NCI-H2171 treated with DMSO at 0.1 percent for 48 hours (cell line): Measurements from ENCODE around the gene ANKRD29.
"Not testable (repeated sequence)": the region's sequence is repeated elsewhere in the genome, so short reads cannot be mapped to it uniquely, and the experiment has no call there.

Experiments used
- DNase-seq: peaks from one replicate; lab custom pipeline; 2025; lab: John Stamatoyannopoulos, UW

The ANKRD29 gene

DNA sequence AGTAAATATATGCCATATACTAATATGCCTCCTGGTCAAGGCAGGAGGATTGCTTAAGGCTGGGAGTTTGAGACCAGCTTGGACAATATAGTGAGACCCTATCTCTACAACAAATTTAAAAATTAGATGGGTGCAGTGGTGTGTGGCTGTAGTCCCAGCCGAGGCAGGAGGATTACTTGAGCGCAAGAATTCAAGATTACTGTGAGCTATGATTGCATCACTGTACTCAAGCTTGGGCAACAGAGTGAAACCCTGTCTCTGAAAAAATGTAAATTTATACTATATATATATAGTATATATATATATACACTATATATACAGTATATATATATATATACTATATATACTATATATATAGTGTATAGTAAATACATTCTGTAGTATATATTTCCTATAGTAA, 46.5 kb downstream of the ANKRD29 start:
- DNase-seq = no peak

DNA sequence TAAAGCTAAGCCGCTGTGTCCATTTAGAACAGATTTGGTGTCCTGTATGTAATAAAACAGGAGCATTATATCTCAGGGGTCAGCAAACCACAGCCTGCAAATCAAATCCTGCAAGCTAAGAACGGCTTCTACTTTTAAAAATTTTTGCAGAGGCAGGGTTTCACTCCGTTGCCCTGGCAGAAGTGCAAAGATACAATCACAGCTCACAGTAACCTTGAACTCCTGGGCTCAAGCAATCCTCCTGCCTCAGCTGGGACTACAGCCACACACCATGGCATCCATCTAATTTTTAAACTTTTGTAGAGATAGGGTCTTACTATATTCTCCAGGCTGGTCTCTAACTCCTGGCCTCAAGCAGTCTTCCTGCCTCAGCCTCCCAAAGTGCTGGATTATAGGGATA, 47.8 kb downstream of the ANKRD29 start:
- DNase-seq = no peak

DNA sequence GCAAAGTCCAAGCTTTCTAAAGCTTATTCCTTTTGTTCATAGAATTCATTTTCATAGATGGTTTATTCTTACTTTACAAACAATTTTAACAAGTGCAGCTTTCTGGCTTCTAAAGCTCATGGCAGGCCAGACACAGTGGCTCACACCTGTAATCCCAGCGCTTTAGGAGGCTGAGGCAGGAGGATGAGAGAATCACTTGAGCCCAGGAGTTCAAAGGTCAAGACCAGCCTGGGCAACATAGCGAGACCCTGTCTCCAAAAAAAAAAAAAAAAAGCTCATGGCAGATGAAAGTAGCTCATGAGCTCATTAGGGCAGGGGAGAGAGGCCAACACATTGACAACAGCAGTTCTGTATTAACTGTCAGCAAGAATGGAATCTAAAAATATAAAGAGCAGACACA, 48.3 kb downstream of the ANKRD29 start:
- no peak for DNase-seq

DNA sequence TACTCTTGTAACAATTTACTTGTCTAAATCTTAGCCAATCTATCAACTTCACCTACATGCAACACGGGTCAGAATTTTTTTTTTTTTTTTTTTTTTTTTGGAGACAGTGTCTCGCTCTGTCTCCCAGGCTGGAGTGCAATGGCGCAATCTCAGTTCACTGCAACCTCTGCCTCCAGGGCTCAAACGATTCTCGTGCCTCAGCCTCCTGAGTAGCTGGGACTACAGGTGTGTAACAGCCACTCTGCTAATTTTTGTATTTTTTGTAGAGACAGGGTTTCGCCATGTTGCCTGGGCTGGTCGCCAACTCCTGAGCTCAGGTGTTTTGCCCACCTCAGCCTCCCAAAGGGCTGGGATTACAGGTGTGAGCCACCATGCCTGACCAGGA, 49.6 kb downstream of the ANKRD29 start:
- not testable (repeated sequence) for DNase-seq

DNA sequence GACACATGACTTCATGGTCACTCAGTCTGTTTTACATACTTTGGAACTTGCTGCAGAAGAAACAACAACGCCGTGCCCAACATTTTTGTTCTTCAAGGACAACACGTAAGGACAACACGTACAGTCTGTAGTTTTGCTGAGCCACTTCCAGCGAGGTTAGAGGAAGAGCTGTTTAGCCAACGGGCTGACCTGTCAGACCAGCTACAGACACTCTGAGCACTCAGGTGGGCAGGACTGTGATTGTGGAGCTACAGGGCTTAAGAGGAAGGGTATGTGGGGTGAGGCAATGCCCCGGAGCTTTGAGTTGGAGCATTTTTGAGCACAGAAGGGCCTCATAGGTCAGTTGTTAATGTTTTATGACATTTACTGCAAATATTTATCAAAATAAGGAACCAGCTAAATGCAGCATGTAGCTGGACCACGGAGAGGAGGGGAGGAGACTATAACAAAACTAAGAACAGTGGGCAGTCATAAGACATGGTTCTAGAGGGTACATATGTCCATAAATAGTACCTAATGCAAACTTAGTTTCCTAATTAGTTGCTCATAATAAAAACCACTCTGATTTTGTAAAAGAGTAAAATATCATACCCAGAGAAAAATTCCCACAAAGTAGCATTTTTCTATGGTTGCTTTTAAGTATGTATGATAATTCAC, 50.1 kb downstream of the ANKRD29 start:
- DNase-seq = no peak

DNA sequence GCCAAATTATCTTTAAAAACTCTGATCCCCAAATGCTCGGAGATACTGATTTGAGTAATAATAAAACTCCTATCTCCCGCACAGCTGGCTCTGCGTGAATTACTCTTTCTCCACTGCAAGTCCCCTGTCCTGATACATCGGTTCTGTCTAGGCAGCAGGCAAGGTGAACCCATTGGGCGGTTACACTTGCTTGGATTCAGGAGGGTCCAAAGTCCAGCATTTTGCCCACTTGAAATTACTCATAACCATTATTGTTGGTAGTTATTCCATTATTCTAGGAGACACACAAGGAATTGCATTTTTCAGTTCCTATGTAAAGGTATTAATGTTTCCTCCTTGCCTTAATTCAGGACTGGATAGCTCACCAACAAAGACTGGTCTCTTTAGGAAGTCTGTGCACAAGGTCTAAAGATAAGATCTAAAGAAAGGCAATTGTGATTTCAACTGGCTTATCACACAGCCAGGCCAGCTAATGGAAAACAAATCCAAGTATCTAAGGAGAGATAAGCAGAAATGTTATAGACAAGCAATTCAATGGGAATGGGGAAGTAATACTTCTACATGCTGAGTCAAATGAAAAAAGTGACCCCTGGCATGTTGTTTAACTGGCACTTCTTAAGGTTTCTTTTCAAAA, 53.2 kb downstream of the ANKRD29 start:
- no peak for DNase-seq

DNA sequence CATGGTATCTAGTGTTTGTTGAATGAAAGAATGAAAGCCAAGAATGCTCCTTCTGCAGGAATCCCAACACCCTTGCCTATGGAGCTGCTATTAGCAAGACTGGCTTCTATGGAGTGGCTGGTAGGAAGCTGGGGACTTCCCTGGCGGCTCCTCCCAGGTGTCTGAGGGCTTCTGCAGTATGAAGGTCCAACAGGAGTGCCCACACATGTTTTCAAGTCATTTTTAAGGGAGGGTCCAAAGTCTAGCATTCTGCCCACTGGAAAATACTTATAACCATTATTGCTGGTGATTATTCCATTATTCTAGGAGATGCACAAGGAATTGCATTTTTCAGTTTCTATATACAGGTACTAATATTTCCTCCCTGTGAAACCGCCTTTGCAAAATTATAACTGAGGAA, 54.5 kb downstream of the ANKRD29 start:
- DNase-seq = no peak

DNA sequence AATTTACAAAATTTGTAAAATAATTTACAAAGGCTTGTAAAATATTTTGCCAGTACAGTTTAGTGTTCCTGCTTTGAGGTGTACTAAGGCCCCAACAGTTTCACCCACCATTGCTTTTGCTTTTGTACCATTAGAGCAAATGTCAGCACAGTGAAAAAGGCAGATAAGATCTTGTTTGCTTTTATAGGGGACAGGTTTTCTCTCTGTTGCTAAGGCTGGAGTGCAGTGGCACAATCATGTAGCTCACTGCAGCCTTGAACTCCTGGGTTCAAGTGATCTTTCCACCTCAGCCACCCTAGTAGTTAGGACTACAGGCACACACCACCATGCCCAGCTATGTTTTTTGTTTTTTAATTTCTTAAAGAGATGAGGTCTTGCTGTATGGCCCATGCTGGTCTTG, 56.8 kb downstream of the ANKRD29 start:
- no peak for DNase-seq

DNA sequence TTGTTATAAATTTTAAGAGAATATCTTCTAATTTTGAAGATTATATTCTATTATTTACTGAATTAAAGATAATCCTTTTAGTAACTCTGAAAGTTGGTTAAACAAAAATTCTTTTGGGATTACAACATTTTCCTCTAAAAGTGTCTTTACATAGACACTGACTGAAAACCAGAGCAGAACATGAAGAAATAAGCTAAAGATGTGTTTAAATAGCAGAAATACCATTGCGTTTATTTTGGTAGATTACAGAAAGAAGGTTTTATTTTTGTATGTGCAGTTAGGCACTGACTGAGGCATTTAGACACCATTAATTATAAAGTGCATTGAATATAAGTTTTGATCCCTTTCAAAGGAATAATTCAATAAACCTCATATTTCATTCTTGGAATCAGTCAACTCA, 62.9 kb downstream of the ANKRD29 start:
- DNase-seq = no peak

DNA sequence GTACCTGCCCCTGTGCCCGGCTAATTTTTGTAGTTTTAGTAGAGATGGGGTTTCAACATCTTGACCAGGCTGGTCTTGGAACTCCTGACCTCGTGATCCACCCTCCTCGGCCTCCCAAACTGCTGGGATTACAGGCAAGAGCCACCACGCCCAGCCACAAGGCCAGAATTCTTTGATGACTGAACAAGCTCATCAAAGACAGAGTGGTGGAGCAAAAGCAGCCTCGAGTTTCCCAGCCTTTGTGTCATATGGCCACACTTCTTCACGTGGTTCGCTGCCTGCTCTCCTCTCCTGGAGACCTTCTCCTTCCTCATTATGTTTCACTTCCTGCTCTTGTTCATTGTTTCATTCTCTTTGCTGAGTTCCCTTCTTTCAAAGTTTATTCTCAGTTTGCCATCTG, 66.5 kb downstream of the ANKRD29 start:
- no peak for DNase-seq

DNA sequence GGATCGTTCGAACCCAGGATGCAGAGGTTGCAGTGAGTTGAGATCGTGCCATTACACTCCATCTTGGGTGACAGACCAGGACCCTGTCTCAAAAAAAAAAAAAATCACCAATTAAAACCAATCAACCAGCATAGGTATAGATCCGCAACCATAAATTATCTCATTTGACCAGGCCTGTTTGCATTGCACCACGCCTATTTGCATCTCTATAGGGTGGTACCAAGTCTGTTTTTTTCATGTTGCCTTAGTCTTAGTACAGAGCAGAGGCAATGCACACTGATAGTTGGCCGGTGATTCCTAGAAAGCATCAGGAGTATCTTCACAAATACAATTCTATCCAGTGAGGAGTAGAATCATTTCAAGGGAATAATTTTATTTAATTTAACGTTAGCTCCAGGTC, 67.1 kb downstream of the ANKRD29 start:
- no peak for DNase-seq

DNA sequence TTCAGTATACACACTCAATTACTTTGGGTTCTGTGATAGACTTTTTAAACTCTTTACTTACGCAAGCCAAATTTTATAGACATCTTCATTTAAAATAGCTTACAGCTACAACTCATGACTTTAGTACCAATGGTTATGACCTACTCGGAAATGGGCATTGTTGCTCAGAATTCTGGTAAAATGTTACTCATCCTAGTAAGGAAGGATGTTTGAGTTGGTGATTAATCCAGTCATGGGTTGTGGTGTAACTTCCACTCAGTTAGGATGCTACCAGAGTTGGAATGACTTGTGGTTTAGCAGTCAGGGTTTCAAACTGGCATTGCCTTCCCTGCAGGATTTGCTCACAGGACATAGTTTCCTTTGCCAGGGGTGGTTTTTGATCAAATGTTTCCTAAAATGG, 69.0 kb downstream of the ANKRD29 start:
- no peak for DNase-seq

DNA sequence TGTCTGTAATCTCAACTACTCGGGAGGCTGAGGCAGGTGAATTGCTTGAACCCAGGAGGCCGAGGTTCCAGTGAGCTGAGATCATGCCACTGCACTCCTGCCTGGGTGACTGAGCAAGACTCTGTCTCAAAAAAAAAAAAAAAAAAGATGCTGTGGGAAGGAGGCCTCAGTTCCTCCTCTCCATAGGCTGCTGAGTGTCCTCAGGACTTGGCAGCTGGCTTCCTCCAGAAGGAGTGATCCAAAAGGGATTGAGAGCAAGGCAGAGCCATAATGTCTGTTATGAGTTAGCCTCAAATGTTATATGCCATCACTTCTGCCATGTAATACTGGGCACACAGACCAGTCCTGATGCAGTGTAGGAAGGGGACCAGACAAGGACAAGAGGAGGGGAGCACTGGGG, 69.8 kb downstream of the ANKRD29 start:
- DNase-seq = no peak

DNA sequence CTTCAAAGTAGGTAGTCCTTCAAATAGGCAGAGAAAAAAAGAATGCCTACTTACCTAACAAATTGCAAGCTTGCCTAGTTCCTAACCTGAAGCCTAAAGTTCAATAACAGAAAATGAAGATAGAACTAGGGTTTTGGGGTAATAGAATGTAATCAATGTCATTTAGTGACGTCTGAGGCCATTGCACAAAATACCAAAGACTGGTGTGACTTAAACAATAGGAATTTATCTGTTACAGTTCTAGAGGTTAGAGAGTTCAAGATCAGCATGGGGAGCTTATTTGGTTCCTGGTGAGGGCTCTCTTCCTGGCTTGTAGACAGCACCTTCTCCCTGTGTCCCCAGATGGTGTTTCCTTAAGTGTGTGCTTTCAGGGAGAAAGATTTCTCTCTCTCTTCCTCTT, 71.7 kb downstream of the ANKRD29 start:
- no peak for DNase-seq

DNA sequence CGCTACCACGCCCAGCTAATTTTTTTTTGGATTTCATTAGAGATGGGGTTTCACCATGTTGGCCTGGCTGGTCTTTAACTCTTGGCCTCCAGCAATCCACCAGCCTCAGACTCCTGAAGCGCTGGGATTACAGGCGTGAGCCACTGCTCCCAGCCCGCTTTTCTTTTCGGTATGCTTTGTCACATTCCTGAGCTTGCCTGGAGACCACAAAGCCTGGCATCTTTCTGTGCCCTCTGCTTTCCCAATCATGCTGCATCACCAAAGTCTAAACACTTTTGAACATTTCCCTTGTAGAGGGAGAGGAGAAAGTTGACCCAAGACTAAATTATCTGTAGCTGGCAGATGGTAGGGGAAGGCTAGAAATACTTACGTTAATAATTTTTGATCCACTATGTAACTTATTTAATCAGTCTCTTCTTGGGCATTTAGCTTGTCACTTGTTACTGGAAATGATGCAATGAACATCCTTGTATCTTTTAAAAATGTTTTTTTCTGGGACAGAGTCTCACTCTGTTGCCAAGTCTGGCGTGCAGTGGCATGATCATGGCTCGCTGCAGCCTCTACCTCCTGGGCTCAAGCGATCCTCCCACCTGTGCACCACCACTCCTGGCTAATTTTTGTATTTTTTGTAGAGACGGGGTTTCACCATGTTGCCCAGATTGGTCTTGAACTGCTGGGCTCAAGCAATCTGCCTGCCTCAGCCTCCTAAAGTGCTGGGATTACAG, 73.7 kb downstream of the ANKRD29 start:
- no peak for DNase-seq

DNA sequence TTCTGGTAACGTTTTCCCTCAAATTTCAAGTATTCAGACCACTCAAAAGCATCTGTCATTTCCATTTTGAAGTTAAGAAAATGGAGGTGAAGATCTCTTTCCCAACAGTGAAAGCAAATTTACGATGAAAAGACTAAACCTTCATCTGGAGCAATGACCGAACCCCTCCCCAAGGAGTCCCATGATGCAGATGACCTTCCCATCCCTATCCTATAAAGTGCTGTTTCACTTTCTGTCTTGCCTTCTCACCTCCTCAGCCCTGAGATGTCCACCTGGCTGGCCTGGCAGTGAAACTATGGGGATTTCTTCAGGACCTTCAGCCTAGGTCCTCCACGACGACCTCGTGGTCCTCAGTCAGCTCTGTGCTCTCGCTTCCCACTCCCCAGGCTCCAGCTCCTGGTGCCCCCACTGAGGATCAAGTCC, 75.5 kb downstream of the ANKRD29 start:
- no peak for DNase-seq

DNA sequence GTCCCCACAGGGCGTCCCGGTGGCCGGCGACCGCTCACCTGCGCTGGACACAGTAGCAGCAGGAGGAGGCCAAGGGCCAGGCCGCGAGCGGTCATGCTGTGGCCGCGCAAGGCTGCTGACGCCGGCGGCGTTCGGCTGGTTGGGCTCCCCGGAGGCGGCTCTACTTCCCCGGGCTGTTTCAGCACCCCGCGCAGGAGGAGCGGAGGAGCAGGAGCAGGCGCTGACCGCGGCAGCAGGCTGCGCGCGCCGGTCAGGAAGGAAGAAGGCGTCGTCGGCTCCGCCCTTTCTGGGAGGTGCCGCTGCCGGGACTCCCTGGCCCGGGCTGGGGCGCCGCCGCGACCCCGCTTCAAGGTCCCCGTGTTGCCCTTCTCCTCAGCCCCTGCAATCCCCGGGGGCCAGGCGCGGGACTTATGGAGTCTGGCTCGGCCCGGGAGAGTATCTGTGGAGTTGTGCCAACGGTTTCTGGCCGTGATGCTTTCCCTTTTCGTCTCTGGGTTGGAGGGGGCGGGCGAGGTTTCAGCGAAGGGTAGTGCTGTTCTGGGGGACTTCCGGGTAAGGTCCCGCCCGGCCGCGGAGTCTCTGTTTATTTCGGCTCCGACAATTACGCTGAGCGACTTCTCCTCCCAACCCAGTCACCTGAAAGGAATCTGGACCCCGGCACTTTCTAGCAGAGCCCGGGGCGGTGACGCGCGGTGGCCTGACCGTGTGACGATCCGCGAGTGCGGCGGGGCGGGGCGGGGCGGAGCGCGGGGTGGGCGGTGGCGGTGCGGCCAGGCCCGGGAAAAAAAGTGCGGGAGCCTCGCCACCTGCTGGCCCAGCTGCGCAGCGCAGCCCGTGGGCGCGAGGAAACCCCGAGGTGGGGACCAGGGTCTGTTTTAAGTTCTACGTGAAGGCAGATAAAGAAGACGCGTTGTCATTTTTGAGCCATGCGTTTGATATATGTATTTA, 76.2 kb downstream of the ANKRD29 start, which contains the start of gene NPC1:
Gene NPC1 (minus strand): TSS at position 258 of the 948 bp plus-strand sequence. CDS start 163 bp downstream, at position 95.
- DNase-seq = peak; percentile 86

DNA sequence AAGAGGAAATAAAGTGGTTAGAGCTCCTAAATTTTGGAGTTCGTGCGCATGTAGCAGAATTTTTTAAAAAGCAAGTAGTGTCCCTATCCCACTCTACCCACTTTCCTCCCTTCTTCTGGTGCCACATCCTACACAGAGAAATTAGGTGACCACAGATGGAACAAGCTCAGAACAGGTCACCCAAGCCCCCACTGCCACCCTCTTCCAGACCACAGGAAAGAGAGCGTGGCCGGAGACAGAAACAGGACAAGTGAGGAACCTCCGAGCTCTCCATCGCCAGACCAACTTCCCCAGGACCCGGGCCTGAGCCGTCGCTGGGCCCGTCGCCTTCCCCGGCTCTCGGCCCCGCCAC, 76.8 kb downstream of the ANKRD29 start:
- no peak for DNase-seq

DNA sequence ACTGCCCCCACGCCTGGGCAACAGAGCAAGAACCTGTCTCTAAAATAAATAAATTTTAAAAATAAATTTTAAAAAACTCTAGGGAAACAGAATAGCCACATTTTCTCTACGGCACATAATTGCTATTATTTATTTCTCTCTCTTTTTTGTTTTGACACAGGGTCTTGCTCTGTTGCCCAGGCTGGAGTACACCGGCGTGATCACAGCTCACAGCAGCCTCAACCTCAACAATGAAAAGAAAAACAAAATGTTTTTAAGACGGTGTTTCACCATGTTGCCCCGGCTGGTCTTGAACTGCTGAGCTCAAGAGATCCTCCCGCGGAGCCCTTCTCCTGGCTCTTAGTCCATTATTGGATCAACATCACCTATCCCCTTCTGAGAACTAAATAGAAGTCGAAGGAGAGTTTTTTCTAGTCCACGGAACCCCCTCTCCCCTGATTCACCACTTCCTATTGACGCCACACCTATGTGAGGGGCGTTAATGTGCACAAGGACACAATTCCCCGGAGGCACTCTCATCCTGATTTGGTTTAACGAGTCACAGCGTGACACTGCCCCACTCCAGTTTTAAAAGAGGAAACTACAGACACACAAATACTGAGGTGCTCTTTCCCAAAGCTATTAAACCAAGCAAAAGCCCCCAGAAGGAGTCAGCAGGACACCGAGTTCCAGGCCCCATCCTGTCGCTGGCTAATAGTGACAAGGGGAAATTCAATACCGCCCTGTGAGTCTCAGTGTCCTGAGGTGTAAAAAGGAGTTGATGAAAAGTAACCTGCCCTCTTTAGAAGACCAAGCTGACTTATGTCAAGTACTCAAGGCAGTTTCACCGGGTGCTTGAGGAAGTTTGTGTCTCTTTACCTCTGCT, 77.5 kb downstream of the ANKRD29 start:
- DNase-seq = peak; percentile 28

DNA sequence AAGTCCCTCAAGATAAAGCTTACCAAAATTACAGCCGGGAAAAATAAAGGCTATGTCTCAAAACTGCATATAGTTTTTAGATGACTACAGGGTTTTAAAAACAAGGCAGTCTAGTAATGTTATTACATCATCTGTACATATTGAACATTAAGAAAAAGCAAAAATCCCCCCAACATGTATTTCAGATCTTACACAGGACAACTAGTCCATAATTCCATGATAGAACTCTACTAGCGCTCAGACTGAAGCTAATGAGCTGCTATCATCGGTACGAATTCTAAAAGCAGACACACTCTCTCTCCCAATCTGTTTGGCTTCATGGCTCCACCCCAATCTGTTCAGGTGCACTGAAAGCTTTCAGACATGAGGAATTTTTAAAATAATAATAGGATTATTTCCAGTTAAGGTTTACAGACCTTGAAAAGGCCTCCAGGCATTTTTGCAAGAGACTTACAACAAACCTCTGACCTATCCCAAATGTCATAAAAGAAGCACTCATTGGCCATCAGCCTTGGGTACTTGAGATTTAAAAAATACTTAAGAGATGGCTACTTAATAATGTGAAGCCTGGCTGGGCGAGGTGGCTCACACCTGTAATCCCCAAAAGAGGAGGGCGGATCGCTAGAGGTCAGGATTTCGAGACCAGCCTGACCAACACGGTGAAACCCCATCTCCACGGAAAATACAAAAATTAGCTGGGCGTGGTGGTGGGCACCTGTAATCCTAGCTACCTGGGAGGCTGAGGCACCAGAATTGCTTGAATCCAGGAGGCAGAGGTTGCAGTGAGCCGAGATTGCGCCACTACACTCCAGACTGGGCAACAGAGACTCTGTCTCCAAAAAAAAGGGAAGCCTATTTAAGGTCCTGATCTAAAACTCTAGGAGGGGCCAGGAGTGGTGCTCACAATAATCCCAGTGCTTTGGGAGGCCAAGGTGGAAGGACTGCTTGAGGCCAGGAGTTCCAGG, 78.4 kb downstream of the ANKRD29 start:
- DNase-seq = no peak
